GM23338 (cell line): ENCODE results near the gene GFI1B. TPM values are rescaled to one million over a fixed set of nuclear protein-coding genes. Genes with fewer than 3 reads are reported as not detected.

Experiments
- ATAC-seq: fragments of 200-7000 bp; cut with Tn5 transposase; 3 replicates; pipeline ENCODE4 v1.9.1; 2020
- DNase-seq: peaks from one replicate; pipeline ENCODE4 v3.0.0-alpha.2; 2015; ENCODE audit warnings: low spot score
- H2AFZ ChIP-seq: fragments of 200-600 bp; sonication (generic); 2 replicates; pipeline ENCODE4 v1.8.0; 2016; ENCODE audit warnings: antibody characterized with exemption, mild to moderate bottlenecking, moderate library complexity
- H3F3A ChIP-seq: fragments of 200-600 bp; sonication (generic); replicated peaks from 2 replicates; pipeline ENCODE4 v1.8.0; 2017; ENCODE audit warnings: antibody characterized with exemption, mixed run types, low read depth
- H3K27ac ChIP-seq: fragments of 200-600 bp; sonication (generic); 2 replicates; pipeline ENCODE4 v1.6.1; 2016; ENCODE audit warnings: low read depth
- H3K27me3 ChIP-seq: fragments of 200-600 bp; sonication (generic); 2 replicates; pipeline ENCODE4 v1.8.0; 2016; ENCODE audit warnings: mild to moderate bottlenecking, mixed run types, moderate library complexity; ENCODE audit not compliant: insufficient read depth
- H3K36me3 ChIP-seq: fragments of 200-600 bp; sonication (generic); 2 replicates; pipeline ENCODE4 v1.8.0; 2016; ENCODE audit warnings: mild to moderate bottlenecking; ENCODE audit not compliant: insufficient read depth
- H3K4me1 ChIP-seq: fragments of 200-600 bp; sonication (generic); 2 replicates; pipeline ENCODE4 v1.8.0; 2016; ENCODE audit warnings: mild to moderate bottlenecking, moderate library complexity; ENCODE audit not compliant: insufficient read depth
- H3K4me2 ChIP-seq: fragments of 200-600 bp; sonication (generic); 2 replicates; pipeline ENCODE4 v1.7.1; 2017; ENCODE audit warnings: mixed run types
- H3K4me3 ChIP-seq: fragments of 200-600 bp; sonication (generic); 2 replicates; pipeline ENCODE4 v1.6.1; 2016; ENCODE audit warnings: mixed run types
- H3K79me2 ChIP-seq: fragments of 200-600 bp; sonication (generic); replicated peaks from 2 replicates; pipeline ENCODE4 v1.8.0; 2017; ENCODE audit warnings: mild to moderate bottlenecking; ENCODE audit not compliant: insufficient read depth
- H3K9me2 ChIP-seq: fragments of 200-600 bp; sonication (generic); 2 replicates; pipeline ENCODE4 v1.8.0; 2017; ENCODE audit not compliant: insufficient read depth
- H4K20me1 ChIP-seq: fragments of 200-600 bp; sonication (generic); replicated peaks from 2 replicates; pipeline ENCODE4 v1.8.0; 2017; ENCODE audit warnings: mild to moderate bottlenecking; ENCODE audit not compliant: insufficient read depth
- H3K27ac Mint-ChIP-seq: 2 replicates; pipeline ENCODE4 v1.8.0; 2020; ENCODE audit warnings: inconsistent platforms, mild to moderate bottlenecking, moderate library complexity, mixed read lengths
- H3K27me3 Mint-ChIP-seq: 3 replicates; pipeline ENCODE4 v1.8.0; 2022; ENCODE audit warnings: low read depth, mild to moderate bottlenecking, moderate library complexity, mixed read lengths, inconsistent platforms; ENCODE audit not compliant: insufficient read depth, poor library complexity
- H3K36me3 Mint-ChIP-seq: 3 replicates; pipeline ENCODE4 v1.8.0; 2021; ENCODE audit warnings: low read depth, mild to moderate bottlenecking, inconsistent platforms, moderate library complexity, mixed read lengths
- H3K4me1 Mint-ChIP-seq: 3 replicates; pipeline ENCODE4 v1.8.0; 2020; ENCODE audit warnings: mild to moderate bottlenecking, inconsistent platforms, mixed read lengths
- H3K4me3 Mint-ChIP-seq: 3 replicates; pipeline ENCODE4 v1.8.0; 2021; ENCODE audit warnings: moderate library complexity, mild to moderate bottlenecking, inconsistent platforms, mixed read lengths
- H3K9me3 Mint-ChIP-seq: 3 replicates; pipeline ENCODE4 v1.8.0; 2020; ENCODE audit warnings: moderate library complexity, mild to moderate bottlenecking, inconsistent platforms, mixed read lengths
- EZH2phosphoT487 ChIP-seq: fragments of 200-600 bp; sonication (generic); IDR thresholded peaks from one replicate; pipeline ENCODE4 v1.8.1; 2018; ENCODE audit warnings: antibody characterized with exemption; ENCODE audit not compliant: unreplicated experiment
- JUNB ChIP-seq: IDR thresholded peaks from one replicate; pipeline ENCODE4 v1.6.1; 2016; ENCODE audit warnings: antibody characterized with exemption; ENCODE audit not compliant: unreplicated experiment
- NANOG ChIP-seq: IDR thresholded peaks from 2 replicates; pipeline ENCODE4 v1.6.1; 2016; ENCODE audit warnings: antibody characterized with exemption, borderline replicate concordance
- POLR2AphosphoS5 ChIP-seq: IDR thresholded peaks from 2 replicates; pipeline ENCODE4 v1.6.1; 2016; ENCODE audit warnings: antibody characterized with exemption, low read depth
- ZNF114 ChIP-seq: fragments of 250-450 bp; sonication (Bioruptor Pico); IDR thresholded peaks from 2 replicates; pipeline ENCODE4 v1.5.0; 2020; ENCODE audit warnings: mild to moderate bottlenecking, moderate library complexity
- polyA plus RNA-seq: library from polyadenylated mRNA; unstranded; fragments of >200 nt; fragmentation: Nextera tagmentation; extraction: Ambion mirVana; gene quantifications from 2 replicates; pipeline ENCODE4 v1.2.1, GENCODE V29; 2016
- total RNA-seq: library from RNA; depleted of rRNA; stranded (reverse); fragments of >200 nt; shearing (Covaris generic); gene quantifications from 2 replicates; pipeline ENCODE4 v1.2.3, GENCODE V29; 2014
- TF ChIP-seq, protein P1 (sequence below): fragments of 250-450 bp; sonication (Bioruptor Pico); IDR thresholded peaks from 2 replicates; pipeline ENCODE4 v1.5.0; 2020; ENCODE audit warnings: mild to moderate bottlenecking, moderate library complexity
- TF ChIP-seq, protein P2 (sequence below): IDR thresholded peaks from one replicate; pipeline ENCODE4 v1.6.1; 2018; ENCODE audit warnings: antibody characterized with exemption; ENCODE audit not compliant: unreplicated experiment
- TF ChIP-seq, protein P3 (sequence below): IDR thresholded peaks from 2 replicates; pipeline ENCODE4 v1.6.1; 2016; ENCODE audit warnings: antibody characterized with exemption

Gene GFI1B
- total and polyA plus RNA-seq, 2 experiments from 2014 or later = 0.38 TPM; not detected in 1

DNA sequence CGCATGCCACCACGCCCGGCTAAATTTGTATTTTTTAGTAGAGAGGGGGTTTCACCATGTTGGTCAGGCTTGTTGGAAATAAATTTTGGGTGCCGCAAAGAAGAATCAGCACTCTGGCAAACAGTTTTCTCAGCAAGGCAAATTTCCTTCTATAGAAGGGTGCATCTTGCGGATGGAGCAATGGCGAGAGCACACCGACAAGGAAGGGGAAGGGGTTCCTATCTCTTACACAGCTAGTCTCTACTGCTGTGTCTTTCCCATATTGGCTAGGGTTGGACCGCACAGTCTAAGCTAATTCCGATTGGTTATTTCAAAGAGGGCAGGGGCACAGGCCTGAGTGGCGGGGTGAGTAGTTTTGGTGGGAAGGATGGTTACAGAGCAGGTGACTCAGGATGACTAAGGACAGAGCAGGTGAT lies 53.0 kb downstream of the GFI1B start (continued):
- TF ChIP-seq, protein P1, sequence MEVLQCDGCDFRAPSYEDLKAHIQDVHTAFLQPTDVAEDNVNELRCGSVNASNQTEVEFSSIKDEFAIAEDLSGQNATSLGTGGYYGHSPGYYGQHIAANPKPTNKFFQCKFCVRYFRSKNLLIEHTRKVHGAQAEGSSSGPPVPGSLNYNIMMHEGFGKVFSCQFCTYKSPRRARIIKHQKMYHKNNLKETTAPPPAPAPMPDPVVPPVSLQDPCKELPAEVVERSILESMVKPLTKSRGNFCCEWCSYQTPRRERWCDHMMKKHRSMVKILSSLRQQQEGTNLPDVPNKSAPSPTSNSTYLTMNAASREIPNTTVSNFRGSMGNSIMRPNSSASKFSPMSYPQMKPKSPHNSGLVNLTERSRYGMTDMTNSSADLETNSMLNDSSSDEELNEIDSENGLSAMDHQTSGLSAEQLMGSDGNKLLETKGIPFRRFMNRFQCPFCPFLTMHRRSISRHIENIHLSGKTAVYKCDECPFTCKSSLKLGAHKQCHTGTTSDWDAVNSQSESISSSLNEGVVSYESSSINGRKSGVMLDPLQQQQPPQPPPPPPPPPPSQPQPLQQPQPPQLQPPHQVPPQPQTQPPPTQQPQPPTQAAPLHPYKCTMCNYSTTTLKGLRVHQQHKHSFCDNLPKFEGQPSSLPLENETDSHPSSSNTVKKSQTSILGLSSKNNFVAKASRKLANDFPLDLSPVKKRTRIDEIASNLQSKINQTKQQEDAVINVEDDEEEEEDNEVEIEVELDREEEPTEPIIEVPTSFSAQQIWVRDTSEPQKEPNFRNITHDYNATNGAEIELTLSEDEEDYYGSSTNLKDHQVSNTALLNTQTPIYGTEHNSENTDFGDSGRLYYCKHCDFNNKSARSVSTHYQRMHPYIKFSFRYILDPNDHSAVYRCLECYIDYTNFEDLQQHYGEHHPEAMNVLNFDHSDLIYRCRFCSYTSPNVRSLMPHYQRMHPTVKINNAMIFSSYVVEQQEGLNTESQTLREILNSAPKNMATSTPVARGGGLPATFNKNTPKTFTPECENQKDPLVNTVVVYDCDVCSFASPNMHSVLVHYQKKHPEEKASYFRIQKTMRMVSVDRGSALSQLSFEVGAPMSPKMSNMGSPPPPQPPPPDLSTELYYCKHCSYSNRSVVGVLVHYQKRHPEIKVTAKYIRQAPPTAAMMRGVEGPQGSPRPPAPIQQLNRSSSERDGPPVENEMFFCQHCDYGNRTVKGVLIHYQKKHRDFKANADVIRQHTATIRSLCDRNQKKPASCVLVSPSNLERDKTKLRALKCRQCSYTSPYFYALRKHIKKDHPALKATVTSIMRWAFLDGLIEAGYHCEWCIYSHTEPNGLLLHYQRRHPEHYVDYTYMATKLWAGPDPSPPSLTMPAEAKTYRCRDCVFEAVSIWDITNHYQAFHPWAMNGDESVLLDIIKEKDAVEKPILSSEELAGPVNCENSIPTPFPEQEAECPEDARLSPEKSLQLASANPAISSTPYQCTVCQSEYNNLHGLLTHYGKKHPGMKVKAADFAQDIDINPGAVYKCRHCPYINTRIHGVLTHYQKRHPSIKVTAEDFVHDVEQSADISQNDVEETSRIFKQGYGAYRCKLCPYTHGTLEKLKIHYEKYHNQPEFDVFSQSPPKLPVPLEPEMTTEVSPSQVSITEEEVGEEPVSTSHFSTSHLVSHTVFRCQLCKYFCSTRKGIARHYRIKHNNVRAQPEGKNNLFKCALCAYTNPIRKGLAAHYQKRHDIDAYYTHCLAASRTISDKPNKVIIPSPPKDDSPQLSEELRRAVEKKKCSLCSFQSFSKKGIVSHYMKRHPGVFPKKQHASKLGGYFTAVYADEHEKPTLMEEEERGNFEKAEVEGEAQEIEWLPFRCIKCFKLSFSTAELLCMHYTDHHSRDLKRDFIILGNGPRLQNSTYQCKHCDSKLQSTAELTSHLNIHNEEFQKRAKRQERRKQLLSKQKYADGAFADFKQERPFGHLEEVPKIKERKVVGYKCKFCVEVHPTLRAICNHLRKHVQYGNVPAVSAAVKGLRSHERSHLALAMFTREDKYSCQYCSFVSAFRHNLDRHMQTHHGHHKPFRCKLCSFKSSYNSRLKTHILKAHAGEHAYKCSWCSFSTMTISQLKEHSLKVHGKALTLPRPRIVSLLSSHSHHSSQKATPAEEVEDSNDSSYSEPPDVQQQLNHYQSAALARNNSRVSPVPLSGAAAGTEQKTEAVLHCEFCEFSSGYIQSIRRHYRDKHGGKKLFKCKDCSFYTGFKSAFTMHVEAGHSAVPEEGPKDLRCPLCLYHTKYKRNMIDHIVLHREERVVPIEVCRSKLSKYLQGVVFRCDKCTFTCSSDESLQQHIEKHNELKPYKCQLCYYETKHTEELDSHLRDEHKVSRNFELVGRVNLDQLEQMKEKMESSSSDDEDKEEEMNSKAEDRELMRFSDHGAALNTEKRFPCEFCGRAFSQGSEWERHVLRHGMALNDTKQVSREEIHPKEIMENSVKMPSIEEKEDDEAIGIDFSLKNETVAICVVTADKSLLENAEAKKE (CRISPR knock-in tag) = no peak
- TF ChIP-seq NANOG = no peak
- TF ChIP-seq, protein P2, sequence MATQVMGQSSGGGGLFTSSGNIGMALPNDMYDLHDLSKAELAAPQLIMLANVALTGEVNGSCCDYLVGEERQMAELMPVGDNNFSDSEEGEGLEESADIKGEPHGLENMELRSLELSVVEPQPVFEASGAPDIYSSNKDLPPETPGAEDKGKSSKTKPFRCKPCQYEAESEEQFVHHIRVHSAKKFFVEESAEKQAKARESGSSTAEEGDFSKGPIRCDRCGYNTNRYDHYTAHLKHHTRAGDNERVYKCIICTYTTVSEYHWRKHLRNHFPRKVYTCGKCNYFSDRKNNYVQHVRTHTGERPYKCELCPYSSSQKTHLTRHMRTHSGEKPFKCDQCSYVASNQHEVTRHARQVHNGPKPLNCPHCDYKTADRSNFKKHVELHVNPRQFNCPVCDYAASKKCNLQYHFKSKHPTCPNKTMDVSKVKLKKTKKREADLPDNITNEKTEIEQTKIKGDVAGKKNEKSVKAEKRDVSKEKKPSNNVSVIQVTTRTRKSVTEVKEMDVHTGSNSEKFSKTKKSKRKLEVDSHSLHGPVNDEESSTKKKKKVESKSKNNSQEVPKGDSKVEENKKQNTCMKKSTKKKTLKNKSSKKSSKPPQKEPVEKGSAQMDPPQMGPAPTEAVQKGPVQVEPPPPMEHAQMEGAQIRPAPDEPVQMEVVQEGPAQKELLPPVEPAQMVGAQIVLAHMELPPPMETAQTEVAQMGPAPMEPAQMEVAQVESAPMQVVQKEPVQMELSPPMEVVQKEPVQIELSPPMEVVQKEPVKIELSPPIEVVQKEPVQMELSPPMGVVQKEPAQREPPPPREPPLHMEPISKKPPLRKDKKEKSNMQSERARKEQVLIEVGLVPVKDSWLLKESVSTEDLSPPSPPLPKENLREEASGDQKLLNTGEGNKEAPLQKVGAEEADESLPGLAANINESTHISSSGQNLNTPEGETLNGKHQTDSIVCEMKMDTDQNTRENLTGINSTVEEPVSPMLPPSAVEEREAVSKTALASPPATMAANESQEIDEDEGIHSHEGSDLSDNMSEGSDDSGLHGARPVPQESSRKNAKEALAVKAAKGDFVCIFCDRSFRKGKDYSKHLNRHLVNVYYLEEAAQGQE = no peak
- TF ChIP-seq POLR2AphosphoS5 = no peak
- no peak for TF ChIP-seq ZNF114

DNA sequence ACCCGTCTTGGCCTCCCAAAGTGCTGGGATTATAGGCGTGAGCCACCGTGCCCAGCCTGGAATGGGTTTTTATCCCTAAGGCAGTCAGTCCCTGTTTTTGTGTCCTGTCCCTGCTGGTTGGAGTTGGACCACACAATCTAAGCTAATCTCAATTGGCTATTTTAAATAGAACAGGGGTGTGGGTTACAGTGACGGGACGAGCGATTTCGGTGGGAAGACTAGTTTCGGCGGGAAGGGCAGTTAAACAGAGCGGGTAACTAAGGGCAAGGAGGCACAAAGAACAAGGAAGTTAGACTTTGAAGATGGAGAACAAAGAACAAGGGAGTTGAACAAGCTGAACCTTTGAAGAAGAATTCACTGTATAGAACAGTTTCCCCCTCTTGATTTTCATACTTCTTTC lies 53.7 kb downstream of the GFI1B start:
- Histone ChIP-seq H4K20me1 (peaks cover 36% of the 10 kb centered on the region), H3K4me3 (peak overlapping the region; percentile 92), H2AFZ (no peak overlapping the region), H3K4me2 (peak overlapping the region; percentile 93), H3K36me3 (no peaks in the 10 kb centered on the region), H3K4me1 (peaks cover 9% of the 10 kb centered on the region; the same call in 1 of the 2 replicates), H3F3A (no peaks in the 10 kb centered on the region), H3K9me2 (0 out of 2 replicates have a peak, but pooled peaks cover 3% of the 10 kb centered on the region), H3K27me3 (no peaks in the 10 kb centered on the region), H3K79me2 (peaks cover 69% of the 10 kb centered on the region), H3K27ac (no peak overlapping the region)
- ATAC-seq (no peak), DNase-seq (no peak)
- Mint-ChIP-seq H3K4me1 (peaks cover 16% of the 10 kb centered on the region), H3K9me3 (peaks cover 14% of the 10 kb centered on the region; the same call in 2 of the 3 replicates), H3K27ac (no peak overlapping the region), H3K27me3 (peaks cover 8% of the 10 kb centered on the region), H3K36me3 (peaks cover 20% of the 10 kb centered on the region), H3K4me3 (peak overlapping the region; percentile 99)
- TF ChIP-seq EZH2phosphoT487 (no peak), POLR2AphosphoS5 (no peak), JUNB (no peak)
- TF ChIP-seq, protein P3, sequence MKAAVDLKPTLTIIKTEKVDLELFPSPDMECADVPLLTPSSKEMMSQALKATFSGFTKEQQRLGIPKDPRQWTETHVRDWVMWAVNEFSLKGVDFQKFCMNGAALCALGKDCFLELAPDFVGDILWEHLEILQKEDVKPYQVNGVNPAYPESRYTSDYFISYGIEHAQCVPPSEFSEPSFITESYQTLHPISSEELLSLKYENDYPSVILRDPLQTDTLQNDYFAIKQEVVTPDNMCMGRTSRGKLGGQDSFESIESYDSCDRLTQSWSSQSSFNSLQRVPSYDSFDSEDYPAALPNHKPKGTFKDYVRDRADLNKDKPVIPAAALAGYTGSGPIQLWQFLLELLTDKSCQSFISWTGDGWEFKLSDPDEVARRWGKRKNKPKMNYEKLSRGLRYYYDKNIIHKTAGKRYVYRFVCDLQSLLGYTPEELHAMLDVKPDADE = no peak
- TF ChIP-seq, protein P2 = no peak
